ENCODE measurements around the gene OR2B2.

DNA sequence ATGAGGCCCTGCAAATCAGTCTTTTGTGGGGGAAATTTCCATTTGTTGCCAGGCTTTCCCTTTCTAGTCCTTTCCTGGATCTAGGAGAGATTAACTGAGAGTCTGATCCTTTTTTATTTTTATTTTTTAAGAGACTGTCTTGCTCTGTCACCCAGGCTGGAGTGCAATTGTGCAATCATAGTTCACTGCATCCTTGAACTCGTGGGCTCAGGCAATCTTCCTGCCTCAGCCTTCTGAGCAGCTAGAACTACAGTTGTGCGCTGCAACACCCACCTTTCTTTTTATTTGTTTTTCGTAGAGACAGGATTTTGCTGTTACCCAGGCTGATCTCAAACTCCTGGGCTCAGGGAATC is 22.9 kb downstream of the OR2B2 start:
- TF ChIP-seq, protein P1, sequence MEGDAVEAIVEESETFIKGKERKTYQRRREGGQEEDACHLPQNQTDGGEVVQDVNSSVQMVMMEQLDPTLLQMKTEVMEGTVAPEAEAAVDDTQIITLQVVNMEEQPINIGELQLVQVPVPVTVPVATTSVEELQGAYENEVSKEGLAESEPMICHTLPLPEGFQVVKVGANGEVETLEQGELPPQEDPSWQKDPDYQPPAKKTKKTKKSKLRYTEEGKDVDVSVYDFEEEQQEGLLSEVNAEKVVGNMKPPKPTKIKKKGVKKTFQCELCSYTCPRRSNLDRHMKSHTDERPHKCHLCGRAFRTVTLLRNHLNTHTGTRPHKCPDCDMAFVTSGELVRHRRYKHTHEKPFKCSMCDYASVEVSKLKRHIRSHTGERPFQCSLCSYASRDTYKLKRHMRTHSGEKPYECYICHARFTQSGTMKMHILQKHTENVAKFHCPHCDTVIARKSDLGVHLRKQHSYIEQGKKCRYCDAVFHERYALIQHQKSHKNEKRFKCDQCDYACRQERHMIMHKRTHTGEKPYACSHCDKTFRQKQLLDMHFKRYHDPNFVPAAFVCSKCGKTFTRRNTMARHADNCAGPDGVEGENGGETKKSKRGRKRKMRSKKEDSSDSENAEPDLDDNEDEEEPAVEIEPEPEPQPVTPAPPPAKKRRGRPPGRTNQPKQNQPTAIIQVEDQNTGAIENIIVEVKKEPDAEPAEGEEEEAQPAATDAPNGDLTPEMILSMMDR (IDR thresholded peaks at IDR 0.05; ENCODE audit: low read depth, low read length): no peak
- TF ChIP-seq MYC (IDR thresholded peaks at IDR 0.05; ENCODE audit: low read depth, low read length): no peak
- TF ChIP-seq POLR2A (IDR thresholded peaks at IDR 0.05; ENCODE audit: extremely low read depth, insufficient read length): no peak
- TF ChIP-seq, protein P2, sequence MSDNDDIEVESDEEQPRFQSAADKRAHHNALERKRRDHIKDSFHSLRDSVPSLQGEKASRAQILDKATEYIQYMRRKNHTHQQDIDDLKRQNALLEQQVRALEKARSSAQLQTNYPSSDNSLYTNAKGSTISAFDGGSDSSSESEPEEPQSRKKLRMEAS (IDR thresholded peaks at IDR 0.05; ENCODE audit: low read depth, low read length): no peak

Data from NB4 (cell line).